Stimulated activated CD8-positive, alpha-beta memory T cell treated with anti-CD3 and anti-CD28 coated beads, Interleukin-4, amount 100 ng/mL, for 1 hour (primary cell): ENCODE data around the gene FASTK.
A peak's percentile ranks its signal among the peaks of the same experiment; 100 is the strongest.

Experiments
- DNase-seq, 2 donors: peaks; one replicate each; pipeline ENCODE4 v3.0.0-alpha.2; 2020; ENCODE audit warnings: low read depth in 2 of 2, low spot score in 1 of 2

Gene FASTK

GRCh38 chr7:151083071-151083823 is 2.6 kb upstream of the FASTK start, which contains the start of gene TMUB1:
Gene TMUB1 (minus strand): TSS chr7:151083493. CDS start chr7:151082563, 930 bp downstream.
- DNase-seq: peak; percentile 62 to 74

GRCh38 chr7:151082141-151083070 is 1.8 kb upstream of the FASTK start:
- DNase-seq: no peak

- DNase-seq: no peak
Observed at GRCh38 chr7:151081170-151082101, 827 bp upstream of the FASTK start.

- no peak for DNase-seq
Observed at GRCh38 chr7:151080067-151080521, 515 bp downstream of the FASTK start.

- DNase-seq: no peak
Observed at GRCh38 chr7:151079199-151079910, 1.3 kb downstream of the FASTK start.

- DNase-seq: no peak
Observed at GRCh38 chr7:151078233-151079040, 2.2 kb downstream of the FASTK start.

- no peak for DNase-seq
Observed at GRCh38 chr7:151077705-151078232, 2.8 kb downstream of the FASTK start.

- no peak for DNase-seq
Observed at GRCh38 chr7:151076863-151077704, 3.5 kb downstream of the FASTK start.

- no peak for DNase-seq
Observed at GRCh38 chr7:151075978-151076426, 4.6 kb downstream of the FASTK start.

GRCh38 chr7:151075662-151075971 is 5.0 kb downstream of the FASTK start:
- no peak for DNase-seq

- no peak for DNase-seq
Observed at GRCh38 chr7:151074817-151075661, 5.6 kb downstream of the FASTK start.

GRCh38 chr7:151073990-151074389 is 6.6 kb downstream of the FASTK start:
- no peak for DNase-seq

- DNase-seq: no peak
Observed at GRCh38 chr7:151071032-151071866, 9.4 kb downstream of the FASTK start.

GRCh38 chr7:151070574-151070960 is 10.0 kb downstream of the FASTK start:
- DNase-seq: no peak

GRCh38 chr7:151069841-151070573 is 10.6 kb downstream of the FASTK start:
- DNase-seq: no peak
